Mesothelial cell of epicardium (in vitro differentiated cells): Measurements from ENCODE around the gene HS3ST5. TPM values are rescaled to one million over a fixed set of nuclear protein-coding genes. Genes with fewer than 3 reads are reported as not detected.
"Not testable (repeated sequence)": the region's sequence is repeated elsewhere in the genome, so short reads cannot be mapped to it uniquely, and the experiment has no call there.

ENCODE experiments used
- DNase-seq, 2 experiments: peaks; one replicate each; pipeline ENCODE4 v3.0.0; 2021; ENCODE audit warnings: low spot score in 2 of 2; ENCODE audit not compliant: unreplicated experiment in 2 of 2
- H3K27ac Mint-ChIP-seq: 2 replicates; pipeline ENCODE4 v1.8.0; 2021; ENCODE audit warnings: mixed read lengths
- H3K27me3 Mint-ChIP-seq: 2 replicates; pipeline ENCODE4 v1.8.0; 2021; ENCODE audit warnings: low read depth, mixed read lengths
- H3K36me3 Mint-ChIP-seq: 2 replicates; pipeline ENCODE4 v1.8.0; 2021; ENCODE audit warnings: mixed read lengths
- H3K4me1 Mint-ChIP-seq: 2 replicates; pipeline ENCODE4 v1.8.0; 2021; ENCODE audit warnings: mixed read lengths
- H3K4me3 Mint-ChIP-seq: 2 replicates; pipeline ENCODE4 v1.8.0; 2021; ENCODE audit warnings: mild to moderate bottlenecking, moderate library complexity, mixed read lengths
- H3K9me3 Mint-ChIP-seq: 2 replicates; pipeline ENCODE4 v1.8.0; 2021; ENCODE audit warnings: mixed read lengths
- total RNA-seq: library from RNA; stranded (reverse); gene quantifications from 3 replicates; pipeline ENCODE4 v1.2.1, GENCODE V29; 2021
- TF ChIP-seq, protein P1 (sequence below): fragments of 200-600 bp; sonication (generic); IDR thresholded peaks from one replicate; pipeline ENCODE4 v1.5.0; 2021; ENCODE audit warnings: antibody characterized with exemption; ENCODE audit not compliant: unreplicated experiment

Gene HS3ST5
- total RNA-seq, 1 donor from 2014 or later: 0.49 TPM

DNA sequence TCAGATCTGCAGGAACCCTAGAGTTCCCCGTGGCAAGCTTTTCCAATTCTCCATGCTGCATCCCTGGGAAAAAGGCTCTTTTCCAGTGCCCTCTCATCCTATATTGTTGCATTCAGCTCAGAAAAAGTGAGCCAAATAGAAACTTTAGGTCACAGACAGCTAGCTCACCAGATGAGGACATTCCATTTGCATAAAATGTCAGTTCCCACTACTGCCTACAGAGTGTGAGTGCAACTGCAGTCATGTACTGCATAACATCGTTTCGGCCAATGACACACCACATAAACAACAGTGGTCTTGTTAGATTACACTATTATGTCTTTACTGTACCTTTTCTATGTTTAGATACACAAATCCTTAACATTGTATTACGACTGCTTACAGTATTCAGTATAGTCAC, 8.6 kb downstream of the HS3ST5 start:
- H3K9me3 Mint-ChIP-seq: no peaks in the 10 kb centered on the region
- H3K36me3 Mint-ChIP-seq: no peaks in the 10 kb centered on the region
- DNase-seq: no peak
- TF ChIP-seq, protein P1, sequence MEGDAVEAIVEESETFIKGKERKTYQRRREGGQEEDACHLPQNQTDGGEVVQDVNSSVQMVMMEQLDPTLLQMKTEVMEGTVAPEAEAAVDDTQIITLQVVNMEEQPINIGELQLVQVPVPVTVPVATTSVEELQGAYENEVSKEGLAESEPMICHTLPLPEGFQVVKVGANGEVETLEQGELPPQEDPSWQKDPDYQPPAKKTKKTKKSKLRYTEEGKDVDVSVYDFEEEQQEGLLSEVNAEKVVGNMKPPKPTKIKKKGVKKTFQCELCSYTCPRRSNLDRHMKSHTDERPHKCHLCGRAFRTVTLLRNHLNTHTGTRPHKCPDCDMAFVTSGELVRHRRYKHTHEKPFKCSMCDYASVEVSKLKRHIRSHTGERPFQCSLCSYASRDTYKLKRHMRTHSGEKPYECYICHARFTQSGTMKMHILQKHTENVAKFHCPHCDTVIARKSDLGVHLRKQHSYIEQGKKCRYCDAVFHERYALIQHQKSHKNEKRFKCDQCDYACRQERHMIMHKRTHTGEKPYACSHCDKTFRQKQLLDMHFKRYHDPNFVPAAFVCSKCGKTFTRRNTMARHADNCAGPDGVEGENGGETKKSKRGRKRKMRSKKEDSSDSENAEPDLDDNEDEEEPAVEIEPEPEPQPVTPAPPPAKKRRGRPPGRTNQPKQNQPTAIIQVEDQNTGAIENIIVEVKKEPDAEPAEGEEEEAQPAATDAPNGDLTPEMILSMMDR: no peak
- H3K27me3 Mint-ChIP-seq: peaks cover 12% of the 10 kb centered on the region
- no peaks in the 10 kb centered on the region for H3K4me1 Mint-ChIP-seq
- H3K4me3 Mint-ChIP-seq: no peak overlapping the region
- H3K27ac Mint-ChIP-seq: no peak overlapping the region

DNA sequence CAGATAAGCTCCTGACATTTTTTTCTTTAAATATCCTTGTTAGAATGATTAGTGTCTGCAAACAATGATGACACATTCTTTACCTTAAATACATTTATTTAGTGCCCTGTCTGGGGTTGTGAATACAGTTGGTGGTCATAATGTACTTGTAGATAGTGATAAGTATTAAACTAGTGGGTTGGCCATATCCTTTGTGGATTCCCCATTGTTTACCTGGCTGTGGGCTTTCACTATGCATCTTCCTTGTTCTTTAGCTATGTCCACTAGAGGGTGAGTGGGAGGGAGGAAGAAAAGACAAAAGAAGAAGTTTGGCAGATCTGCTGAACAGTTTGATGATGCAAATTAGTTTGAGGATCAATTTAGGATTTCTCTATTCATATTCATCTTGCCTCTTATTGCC, 15.7 kb downstream of the HS3ST5 start:
- no peak overlapping the region for H3K4me3 Mint-ChIP-seq
- DNase-seq: no peak
- no peaks in the 10 kb centered on the region for H3K36me3 Mint-ChIP-seq
- H3K9me3 Mint-ChIP-seq: no peaks in the 10 kb centered on the region
- H3K4me1 Mint-ChIP-seq: no peaks in the 10 kb centered on the region
- no peak overlapping the region for H3K27ac Mint-ChIP-seq
- peaks cover 3% of the 10 kb centered on the region for H3K27me3 Mint-ChIP-seq
- TF ChIP-seq, protein P1: no peak

DNA sequence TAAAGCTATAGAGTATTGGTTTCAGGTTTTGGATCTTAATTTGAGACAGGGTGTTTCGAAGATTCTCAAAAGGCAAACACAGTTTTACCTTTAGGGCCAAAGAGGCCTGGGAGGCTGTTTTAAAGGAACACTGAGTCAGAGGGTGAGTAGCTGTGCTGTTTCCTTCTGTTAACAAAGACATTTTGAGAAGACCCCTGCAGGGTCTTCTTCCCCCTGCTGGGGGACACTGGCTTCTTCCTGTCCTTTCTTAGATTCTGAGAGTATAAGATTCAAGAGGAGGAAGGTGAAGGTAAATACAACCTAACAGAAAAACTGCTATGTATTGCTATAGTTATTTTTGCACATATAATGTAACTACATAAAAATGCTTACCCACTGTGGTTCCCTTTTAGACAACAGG, 19.0 kb downstream of the HS3ST5 start:
- no peak for DNase-seq
- Mint-ChIP-seq H3K27ac (no peak overlapping the region), H3K9me3 (no peaks in the 10 kb centered on the region), H3K27me3 (no peaks in the 10 kb centered on the region), H3K4me1 (no peaks in the 10 kb centered on the region), H3K36me3 (no peaks in the 10 kb centered on the region), H3K4me3 (no peak overlapping the region)
- TF ChIP-seq, protein P1: no peak

DNA sequence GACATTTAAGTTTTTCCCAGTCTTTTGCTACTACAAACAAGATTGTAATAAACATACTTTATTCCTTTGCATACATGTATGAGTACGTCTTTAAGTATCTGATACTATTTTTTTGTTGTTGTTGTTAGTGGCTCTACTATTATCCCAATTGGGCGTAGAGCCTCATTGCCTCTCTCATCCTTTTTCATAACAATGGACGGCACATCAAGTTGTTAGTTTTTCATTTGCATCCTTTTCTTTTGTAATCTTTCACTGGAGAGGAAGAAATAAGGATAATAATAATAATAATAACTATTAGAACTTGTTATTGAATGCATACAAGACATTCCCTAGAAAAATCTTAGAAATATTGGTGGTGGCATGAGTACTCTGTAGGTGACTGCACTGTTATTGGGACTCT, 23.1 kb downstream of the HS3ST5 start:
- no peak for DNase-seq

DNA sequence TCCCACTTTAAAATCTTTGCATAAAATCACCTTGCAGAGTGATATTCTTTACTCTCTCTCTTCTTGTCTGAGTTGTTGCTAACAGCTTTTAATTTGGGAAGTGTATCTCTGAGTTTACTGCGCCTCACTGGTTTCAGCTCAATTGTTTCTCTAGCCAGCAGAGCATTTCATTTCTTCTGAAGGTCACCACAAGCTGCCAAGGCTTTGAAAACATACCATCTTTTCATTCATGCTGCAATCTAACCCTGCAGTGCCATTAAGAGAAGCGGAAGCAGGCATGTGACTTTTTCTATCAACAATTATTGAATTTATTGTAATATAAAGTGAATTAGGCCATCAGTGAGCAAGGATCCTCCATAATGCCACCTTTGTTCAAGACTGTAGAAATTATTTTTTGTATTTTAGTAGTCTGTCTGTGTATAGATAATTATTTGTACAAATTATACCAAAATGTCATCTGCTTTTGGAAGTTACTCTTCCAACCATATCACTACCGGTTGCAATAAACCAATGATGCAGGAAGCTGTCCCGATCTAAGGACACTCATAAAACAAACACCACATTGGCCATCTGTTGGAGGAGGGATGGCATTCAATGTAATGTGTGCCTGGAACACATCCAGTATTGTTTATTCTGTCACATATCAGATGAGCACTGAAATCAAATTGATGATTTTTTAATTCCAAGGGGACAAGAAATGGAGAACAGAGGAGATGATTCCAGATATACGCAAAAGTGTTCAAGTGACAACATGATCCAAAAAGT, 26.8 kb downstream of the HS3ST5 start:
- Mint-ChIP-seq H3K9me3 (peaks cover 8% of the 10 kb centered on the region), H3K4me3 (no peak overlapping the region), H3K27me3 (no peaks in the 10 kb centered on the region), H3K4me1 (no peaks in the 10 kb centered on the region), H3K27ac (no peak overlapping the region), H3K36me3 (no peaks in the 10 kb centered on the region)
- no peak for DNase-seq
- TF ChIP-seq, protein P1: no peak

More for the DNA sequence above, 23.1 kb downstream of the HS3ST5 start:
- Mint-ChIP-seq H3K27me3 (no peaks in the 10 kb centered on the region), H3K27ac (no peak overlapping the region), H3K4me3 (no peak overlapping the region), H3K36me3 (no peaks in the 10 kb centered on the region), H3K9me3 (no peaks in the 10 kb centered on the region), H3K4me1 (no peaks in the 10 kb centered on the region)
- TF ChIP-seq, protein P1: no peak

DNA sequence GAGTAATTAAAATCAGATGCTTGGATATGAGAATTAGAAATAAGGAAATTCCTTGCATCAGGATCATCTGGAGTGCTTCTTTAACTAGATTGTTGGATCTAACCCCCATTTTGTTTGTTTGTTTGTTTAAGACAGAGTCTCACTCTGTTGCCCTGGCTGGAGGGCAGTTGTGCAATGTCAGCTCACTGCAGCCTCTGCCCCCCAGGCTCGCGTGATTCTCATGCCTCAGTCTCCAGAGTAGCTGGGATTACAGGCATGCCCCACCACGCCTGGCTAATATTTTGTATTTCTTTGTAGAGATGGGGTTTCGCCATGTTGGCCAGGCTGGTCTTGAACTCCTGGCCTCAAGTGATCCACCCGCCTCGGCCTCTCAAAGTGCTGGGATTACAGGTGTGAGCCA, 29.0 kb downstream of the HS3ST5 start:
- not testable (repeated sequence) for DNase-seq, H3K36me3 Mint-ChIP-seq, H3K9me3 Mint-ChIP-seq, H3K27ac Mint-ChIP-seq, H3K4me1 Mint-ChIP-seq, H3K4me3 Mint-ChIP-seq, H3K27me3 Mint-ChIP-seq
